ENCODE data around the gene ACBD4.

GRCh38 chr17:45190503-45191255 lies 55.2 kb downstream of the ACBD4 start:
- TF ChIP-seq CTCF (IDR thresholded peaks at IDR 0.05) (no peak), POLR2A (IDR thresholded peaks at IDR 0.05) (no peak)

All from gastroesophageal sphincter (tissue), 3 donors.